SK-N-MC (cell line): ENCODE results near the gene AGPAT2.

Experiments used
- EZH2 ChIP-seq: fragments of 200-600 bp; sonication (generic); IDR thresholded peaks from one replicate; pipeline ENCODE4 v1.6.1; 2017; ENCODE audit warnings: antibody characterized with exemption
- POLR2AphosphoS5 ChIP-seq: IDR thresholded peaks from 2 replicates; pipeline ENCODE4 v1.6.1; 2012; ENCODE audit warnings: mild to moderate bottlenecking, low read depth, low read length, borderline replicate concordance

DNA sequence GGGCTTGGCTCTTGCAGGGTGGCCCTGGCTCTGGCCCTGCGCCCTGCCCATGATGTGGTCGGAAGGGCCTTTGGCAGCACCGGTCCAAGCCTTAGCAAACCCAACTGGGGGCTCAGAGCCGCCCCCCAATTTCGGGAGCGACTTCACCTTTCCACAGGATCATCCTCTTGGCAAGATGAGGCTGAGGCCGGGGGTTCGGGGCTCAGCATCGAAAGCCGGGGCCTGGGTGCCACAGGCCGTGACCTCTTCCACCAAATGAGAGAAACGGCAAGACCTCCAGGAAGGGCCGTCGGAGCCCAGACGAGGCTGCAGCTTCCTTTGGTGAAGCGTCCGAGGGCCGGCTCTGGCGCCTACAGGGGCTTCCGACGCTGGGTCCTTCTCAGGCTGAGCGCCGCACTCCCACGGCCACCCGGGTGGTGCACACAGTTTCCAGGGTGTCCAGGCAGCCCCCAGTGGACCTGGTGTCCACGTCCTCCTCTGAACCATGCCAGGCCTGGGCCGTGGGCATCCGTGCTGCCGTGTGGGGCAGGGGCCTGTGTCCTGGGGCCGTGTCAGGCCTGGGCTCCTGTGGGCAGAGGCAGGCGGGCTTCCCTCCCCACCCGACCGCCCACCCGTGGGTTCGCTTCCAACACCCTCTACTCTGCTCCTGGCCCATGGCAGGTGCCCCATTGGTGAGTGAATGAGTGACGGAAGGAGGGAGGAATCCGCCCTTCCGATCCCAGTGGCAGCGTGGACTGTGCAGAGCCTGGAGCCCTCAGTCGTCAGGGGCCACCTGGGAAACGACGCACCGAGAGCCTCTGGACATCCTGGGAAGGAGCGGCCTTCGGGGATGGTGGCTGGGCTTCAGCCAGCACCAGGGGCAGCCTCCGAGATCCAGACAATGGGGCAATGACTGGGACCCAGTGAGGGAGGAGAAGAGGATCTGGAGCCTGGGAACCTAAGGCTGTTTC, 5.2 kb upstream of the AGPAT2 start:
- no peak for TF ChIP-seq POLR2AphosphoS5
- TF ChIP-seq EZH2 = no peak
